Spleen (tissue), 11 donors: ENCODE measurements around the gene CCDC82. TPM values are rescaled to one million over a fixed set of nuclear protein-coding genes. Genes with fewer than 3 reads are reported as not detected.

Experiments used
- DNase-seq: peaks from one replicate; pipeline ENCODE4 v3.0.0-alpha.2; 2020
- H3K27ac ChIP-seq, 8 donors: fragments of 200-600 bp; sonication (generic) in 7 of 8; 1 replicate in 4 of 8; 2 replicates in 4 of 8; pipeline versions ENCODE4 v1.5.0 to v1.8.0; 2016 to 2021; ENCODE audit warnings: inconsistent platforms in 4 of 8, mild to moderate bottlenecking in 4 of 8, moderate library complexity in 1 of 8
- H3K27me3 ChIP-seq, 7 donors: fragments of 200-600 bp; sonication (generic) in 6 of 7; replicated peaks in 1 of 7; 1 replicate in 4 of 7; 2 replicates in 3 of 7; pipeline versions ENCODE4 v1.5.0 to v1.8.0; 2016 to 2021; ENCODE audit warnings: inconsistent platforms in 3 of 7, mild to moderate bottlenecking in 1 of 7
- H3K36me3 ChIP-seq, 6 donors: fragments of 200-600 bp; sonication (generic) in 5 of 6; 1 replicate in 4 of 6; 2 replicates in 2 of 6; pipeline versions ENCODE4 v1.5.0 to v1.8.0; 2016 to 2021; ENCODE audit warnings: inconsistent platforms in 2 of 6
- H3K4me1 ChIP-seq, 6 donors: fragments of 200-600 bp; sonication (generic) in 5 of 6; 1 replicate in 3 of 6; 2 replicates in 3 of 6; pipeline versions ENCODE4 v1.5.0 to v1.8.0; 2016 to 2021; ENCODE audit warnings: inconsistent platforms in 3 of 6
- H3K4me3 ChIP-seq, 8 donors: fragments of 200-600 bp; sonication (generic) in 7 of 8; 1 replicate in 4 of 8; 2 replicates in 4 of 8; pipeline versions ENCODE4 v1.5.0 to v1.8.0; 2016 to 2021; ENCODE audit warnings: inconsistent platforms in 4 of 8, mild to moderate bottlenecking in 4 of 8, moderate library complexity in 2 of 8
- H3K9me3 ChIP-seq, 8 donors: fragments of 200-600 bp; sonication (generic) in 7 of 8; 1 replicate in 4 of 8; 2 replicates in 4 of 8; pipeline versions ENCODE4 v1.5.0 to v1.8.0; 2016 to 2021; ENCODE audit warnings: inconsistent platforms in 4 of 8
- POLR2A ChIP-seq, 3 donors: fragments of 450-650 bp; IDR thresholded peaks; one replicate each; pipeline ENCODE4 v1.5.1; 2017; ENCODE audit warnings: antibody characterized with exemption in 3 of 3, mild to moderate bottlenecking in 1 of 3
- POLR2AphosphoS5 ChIP-seq, 3 donors: sonication (generic); formaldehyde crosslinking; IDR thresholded peaks; one replicate each; pipeline ENCODE4 v1.5.1; 2017; ENCODE audit warnings: antibody characterized with exemption in 3 of 3
- WGBS, 5 donors: extraction: QIAGEN DNeasy Blood & Tissue Kit in 3 of 5; methylation state at CpG; one replicate each; pipeline versions ENCODE4 v1.1.5 to v1.1.7; 2013 to 2018; 5-methylcytosine and 5-hydroxymethylcytosine counted together
- intact Hi-C: fragments of 100-400 bp; cut with DNase I; formaldehyde crosslinking; loops from one replicate; pipeline ENCODE4 v1.15.0; 2023; ENCODE audit warnings: low total_unique reads
- polyA plus RNA-seq, 3 donors: library from polyadenylated mRNA; stranded (reverse); fragments of 200-250 nt; gene quantifications; one replicate each; pipeline ENCODE4 v1.2.1, GENCODE V29; 2013
- total RNA-seq, 7 donors: library from RNA; depleted of rRNA in 3 of 7; stranded (reverse); fragments of >200 nt in 3 of 7; fragmentation: NEBNext Ultra II Directional in 4 of 7; extraction: Animal tissue kit (Norgen Biotek cat#: 25700) in 4 of 7; gene quantifications; one replicate each; pipeline versions ENCODE4 v1.1.0 to v1.2.1, GENCODE V29; 2016 to 2021
- TF ChIP-seq, protein P1 (sequence below), 11 experiments: fragments of 200-600 bp in 7 of 11; fragments of 450-650 bp in 4 of 11; sonication (generic) in 4 of 11; IDR thresholded peaks in 8 of 11; conservative IDR thresholded peaks in 3 of 11; 1 replicate in 7 of 11; 2 replicates in 4 of 11; pipeline versions ENCODE4 v1.4.0 to v1.8.0; 2016 to 2021; ENCODE audit warnings: antibody characterized with exemption in 11 of 11, inconsistent platforms in 4 of 11, mild to moderate bottlenecking in 1 of 11
- donor health status: healthy with polysubstance abuse.
- donor health status: DM: no; HTN: no; CAD: no; lungs with moderate emphysema.
- donor health status: DM: no; HTN: no; CAD: no.
- donor health status: Bipolar disorder and iron deficiency.
- donor health status: healthy.
- donor health status: DM: no; HTN: no; CAD: no.
- donor health status: DM: yes; HTN: yes; CAD: no.

CCDC82 gene
- total and polyA plus RNA-seq, 10 donors = 21.4 to 59.8 (median 37.6) TPM

GRCh38 chr11:96334219-96334618 is 55.5 kb downstream of the CCDC82 start:
- intact Hi-C loops = loop anchor here (10.0 kb wide), 1 partner anchor 59 kb away; no protein-coding TSS in a partner anchor
- WGBS, 5 donors = 93 to 94% (median 93%) methylated on average over 4 of the region's 4 CpGs

DNA sequence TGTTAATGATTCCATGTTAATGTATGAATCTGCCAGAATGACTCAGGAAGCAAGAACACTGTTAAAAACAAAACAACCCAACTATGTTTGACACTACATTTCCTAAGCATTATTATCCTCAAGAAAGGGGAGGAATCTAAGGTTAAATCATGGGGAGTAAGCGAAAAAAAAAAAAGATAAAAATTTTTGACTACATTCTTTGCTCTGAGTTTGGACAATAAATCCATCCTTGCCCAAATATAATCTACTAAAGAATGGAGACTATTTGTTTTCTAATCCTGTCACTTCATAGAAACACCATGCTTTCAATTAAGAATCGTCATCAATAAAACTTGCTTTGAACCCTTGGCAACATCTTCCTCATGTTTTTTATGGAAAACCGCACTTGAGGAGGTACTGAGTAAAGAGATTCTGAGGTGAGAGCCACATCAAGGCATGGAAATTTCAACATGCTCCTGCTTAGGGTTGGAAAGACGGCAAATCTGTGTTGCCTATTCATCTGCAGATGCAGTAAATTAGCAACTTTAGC is 56.5 kb downstream of the CCDC82 start:
- WGBS, 5 donors = 59 to 92% (median 89%) methylated on average over 4 of the region's 4 CpGs
- H3K4me3 ChIP-seq = no peak overlapping the region
- no peaks in the 10 kb centered on the region for H3K27me3 ChIP-seq
- no peak for DNase-seq
- no peak for TF ChIP-seq POLR2A (IDR thresholded peaks at IDR 0.05)
- TF ChIP-seq, protein P1, sequence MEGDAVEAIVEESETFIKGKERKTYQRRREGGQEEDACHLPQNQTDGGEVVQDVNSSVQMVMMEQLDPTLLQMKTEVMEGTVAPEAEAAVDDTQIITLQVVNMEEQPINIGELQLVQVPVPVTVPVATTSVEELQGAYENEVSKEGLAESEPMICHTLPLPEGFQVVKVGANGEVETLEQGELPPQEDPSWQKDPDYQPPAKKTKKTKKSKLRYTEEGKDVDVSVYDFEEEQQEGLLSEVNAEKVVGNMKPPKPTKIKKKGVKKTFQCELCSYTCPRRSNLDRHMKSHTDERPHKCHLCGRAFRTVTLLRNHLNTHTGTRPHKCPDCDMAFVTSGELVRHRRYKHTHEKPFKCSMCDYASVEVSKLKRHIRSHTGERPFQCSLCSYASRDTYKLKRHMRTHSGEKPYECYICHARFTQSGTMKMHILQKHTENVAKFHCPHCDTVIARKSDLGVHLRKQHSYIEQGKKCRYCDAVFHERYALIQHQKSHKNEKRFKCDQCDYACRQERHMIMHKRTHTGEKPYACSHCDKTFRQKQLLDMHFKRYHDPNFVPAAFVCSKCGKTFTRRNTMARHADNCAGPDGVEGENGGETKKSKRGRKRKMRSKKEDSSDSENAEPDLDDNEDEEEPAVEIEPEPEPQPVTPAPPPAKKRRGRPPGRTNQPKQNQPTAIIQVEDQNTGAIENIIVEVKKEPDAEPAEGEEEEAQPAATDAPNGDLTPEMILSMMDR (IDR thresholded peaks at IDR 0.05 in 8 of 11, conservative IDR thresholded peaks at IDR 0.05 in 3 of 11) = no peak
- peaks cover 26 to 100% (median 73%) of the 10 kb centered on the region in 6 donors for H3K4me1 ChIP-seq
- H3K27ac ChIP-seq = peak overlapping the region in 1 of 8 donors; percentile 61
- intact Hi-C loops = loop anchor here (10.0 kb wide), 1 partner anchor 58 kb away; no protein-coding TSS in a partner anchor
- H3K36me3 ChIP-seq = peaks cover 0 to 17% (median 0%) of the 10 kb centered on the region in 6 donors
- H3K9me3 ChIP-seq = no peaks in the 10 kb centered on the region

More at GRCh38 chr11:96334219-96334618, 55.5 kb downstream of the CCDC82 start:
- Histone ChIP-seq H3K36me3 (peaks cover 0 to 17% (median 0%) of the 10 kb centered on the region in 6 donors), H3K27me3 (no peaks in the 10 kb centered on the region), H3K27ac (no peak overlapping the region), H3K4me3 (no peak overlapping the region), H3K4me1 (peaks cover 32 to 100% (median 79%) of the 10 kb centered on the region in 6 donors), H3K9me3 (no peaks in the 10 kb centered on the region)
- DNase-seq = no peak
- TF ChIP-seq POLR2A (IDR thresholded peaks at IDR 0.05) = no peak
- TF ChIP-seq POLR2AphosphoS5 (IDR thresholded peaks at IDR 0.05) = no peak
- TF ChIP-seq, protein P1 (IDR thresholded peaks at IDR 0.05 in 8 of 11, conservative IDR thresholded peaks at IDR 0.05 in 3 of 11) = no peak

- peak overlapping the region in 5 of 8 donors; percentile 1 to 61 (median 43) for H3K27ac ChIP-seq
- H3K27me3 ChIP-seq = no peaks in the 10 kb centered on the region
- H3K36me3 ChIP-seq = peaks cover 0 to 17% (median 0%) of the 10 kb centered on the region in 6 donors
- intact Hi-C loops = loop anchor here (10.0 kb wide), 1 partner anchor 57 kb away; no protein-coding TSS in a partner anchor
- no peak overlapping the region for H3K4me3 ChIP-seq
- no peaks in the 10 kb centered on the region for H3K9me3 ChIP-seq
- TF ChIP-seq, protein P1 (IDR thresholded peaks at IDR 0.05 in 8 of 11, conservative IDR thresholded peaks at IDR 0.05 in 3 of 11) = no peak
- TF ChIP-seq POLR2AphosphoS5 (IDR thresholded peaks at IDR 0.05) (no peak), POLR2A (IDR thresholded peaks at IDR 0.05) (no peak)
- 67 to 76% (median 71%) methylated on average over 8 of the region's 8 CpGs for WGBS, 5 donors
- H3K4me1 ChIP-seq = peaks cover 16 to 92% (median 63%) of the 10 kb centered on the region in 6 donors
- no peak for DNase-seq
Observed at GRCh38 chr11:96332126-96332771, 57.5 kb downstream of the CCDC82 start.

DNA sequence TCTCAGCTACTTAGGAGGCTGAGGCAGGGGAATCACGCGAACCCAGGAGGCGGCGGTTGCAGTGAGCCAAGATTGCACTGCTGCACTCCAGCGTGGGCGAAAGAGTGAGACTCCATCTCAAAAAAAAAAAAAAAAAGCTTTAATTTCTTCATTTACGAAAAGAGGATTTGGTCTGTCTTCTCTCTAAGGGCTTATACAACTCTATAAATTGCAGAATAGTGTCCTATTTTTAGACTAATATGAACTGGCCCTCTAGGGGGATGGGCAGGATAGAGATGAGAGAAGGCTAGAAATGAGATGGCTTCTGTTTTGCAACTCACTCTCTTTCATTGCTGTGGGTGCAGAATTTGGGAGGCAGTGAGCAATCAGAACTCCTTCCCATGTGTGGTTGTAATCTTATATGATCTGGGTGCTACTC is 58.0 kb downstream of the CCDC82 start:
- intact Hi-C loops = loop anchor here (10.0 kb wide), 1 partner anchor 57 kb away; no protein-coding TSS in a partner anchor
- H3K27ac ChIP-seq = peak overlapping the region in 6 of 8 donors; percentile 6 to 61 (median 35)
- WGBS, 5 donors = 59 to 78% (median 70%) methylated on average over 7 of the region's 7 CpGs
- H3K27me3 ChIP-seq = no peaks in the 10 kb centered on the region
- DNase-seq = no peak
- no peak overlapping the region for H3K4me3 ChIP-seq
- peaks cover 14 to 91% (median 58%) of the 10 kb centered on the region in 6 donors for H3K4me1 ChIP-seq
- TF ChIP-seq POLR2AphosphoS5 (IDR thresholded peaks at IDR 0.05) = no peak
- TF ChIP-seq POLR2A (IDR thresholded peaks at IDR 0.05) = no peak
- TF ChIP-seq, protein P1 (IDR thresholded peaks at IDR 0.05 in 8 of 11, conservative IDR thresholded peaks at IDR 0.05 in 3 of 11) = no peak
- no peaks in the 10 kb centered on the region for H3K9me3 ChIP-seq
- peaks cover 0 to 17% (median 0%) of the 10 kb centered on the region in 6 donors for H3K36me3 ChIP-seq
